8988T (cell line): ENCODE measurements around the gene FAM25A.

Experiments used
- DNase-seq: peaks from one replicate; pipeline ENCODE4 v3.0.0; 2011

The FAM25A gene

DNA sequence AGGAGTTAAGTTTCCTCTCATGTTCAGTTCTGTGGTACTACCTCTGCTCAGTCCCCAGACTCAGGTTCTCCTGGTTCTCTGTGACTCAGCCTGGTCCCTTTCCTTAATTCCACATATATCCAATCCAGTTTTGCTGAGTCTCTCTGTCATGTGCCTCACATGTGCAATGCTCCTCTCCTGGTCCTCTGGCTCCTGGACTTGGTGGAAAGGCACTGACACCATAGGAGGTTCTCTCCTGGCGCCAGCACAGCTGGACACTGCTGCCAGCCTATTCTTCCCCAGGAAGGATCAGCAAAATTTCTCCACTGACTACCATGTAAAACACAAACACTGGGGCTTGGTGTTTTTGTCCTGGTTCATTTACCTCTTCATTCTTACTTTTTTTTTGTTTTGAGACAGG lies 46.8 kb downstream of the FAM25A start:
- DNase-seq, result no peak

DNA sequence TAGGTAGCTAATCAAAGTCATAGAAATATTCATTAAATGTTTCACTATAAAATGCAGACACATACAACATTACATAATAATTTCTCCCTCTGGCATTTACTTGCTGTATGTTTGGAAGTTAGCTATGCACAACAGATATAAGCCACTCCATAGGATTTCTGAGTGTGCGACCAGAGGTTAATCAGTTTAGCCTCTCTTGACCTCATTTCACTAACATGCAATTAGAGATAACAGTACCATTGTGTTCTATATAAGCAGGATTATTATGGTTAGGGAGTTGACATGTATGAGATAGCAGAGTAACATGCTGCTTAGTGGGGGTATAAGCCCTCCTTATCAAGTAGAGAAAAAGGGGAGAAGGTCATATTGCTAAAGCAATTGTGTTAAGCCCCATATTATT lies 48.2 kb downstream of the FAM25A start:
- no peak for DNase-seq

- DNase-seq, result no peak
Measured at GRCh38 chr10:87072449-87072848, 52.4 kb downstream of the FAM25A start.
